Right lobe of liver (tissue), 6 donors: ENCODE data around the gene HOXD9. TPM values are rescaled to one million over a fixed set of nuclear protein-coding genes. Genes with fewer than 3 reads are reported as not detected.

Experiments used
- ATAC-seq, 4 donors: fragments of 200-7000 bp; cut with Tn5 transposase; one replicate each; pipeline ENCODE4 v1.9.1; 2020; ENCODE audit warnings: mild to moderate bottlenecking in 4 of 4, moderate library complexity in 4 of 4
- DNase-seq, 3 donors: peaks; one replicate each; pipeline ENCODE4 v3.0.0-alpha.2; 2020
- H3K27ac ChIP-seq, 3 donors: fragments of 200-600 bp; one replicate each; pipeline ENCODE4 v1.8.0; 2022
- H3K27me3 ChIP-seq, 2 donors: fragments of 200-600 bp; one replicate each; pipeline ENCODE4 v1.8.0; 2022
- H3K36me3 ChIP-seq, 4 donors: fragments of 200-600 bp; sonication (generic) in 1 of 4; one replicate each; pipeline versions ENCODE4 v1.5.1 to v1.8.0; 2017 to 2022; ENCODE audit warnings: control low read depth in 1 of 4
- H3K4me1 ChIP-seq, 4 donors: fragments of 200-600 bp; sonication (generic) in 1 of 4; one replicate each; pipeline versions ENCODE4 v1.5.1 to v1.8.0; 2017 to 2022; ENCODE audit warnings: control low read depth in 1 of 4
- H3K4me3 ChIP-seq, 3 donors: fragments of 200-600 bp; one replicate each; pipeline ENCODE4 v1.8.0; 2022
- H3K9me3 ChIP-seq, 4 donors: fragments of 200-600 bp; sonication (generic) in 1 of 4; one replicate each; pipeline versions ENCODE4 v1.5.1 to v1.8.0; 2017 to 2022; ENCODE audit warnings: control low read depth in 1 of 4
- POLR2A ChIP-seq: fragments of 450-650 bp; IDR thresholded peaks from one replicate; pipeline ENCODE4 v1.6.1; 2017; ENCODE audit warnings: antibody characterized with exemption, mild to moderate bottlenecking
- WGBS: methylation state at CpG from one replicate; pipeline ENCODE4 v1.1.6; 2018; ENCODE audit warnings: low coverage, low lambda C conversion rate; ENCODE audit not compliant: insufficient coverage; ENCODE audit errors: missing lambda C conversion rate; 5-methylcytosine and 5-hydroxymethylcytosine counted together
- intact Hi-C, 2 donors: fragments of 100-400 bp; cut with DNase I; formaldehyde crosslinking; loops; one replicate each; pipeline versions ENCODE4 v1.11.2 to v1.14.1; 2022
- total RNA-seq, 6 experiments: library from RNA; depleted of rRNA in 2 of 6; stranded (reverse); fragments of >200 nt in 2 of 6; fragmentation: NEBNext Ultra II Directional in 3 of 6; extraction: Animal tissue kit (Norgen Biotek cat#: 25700) in 3 of 6; gene quantifications; one replicate each; pipeline versions ENCODE4 v1.1.0 to v1.2.4, GENCODE V29; 2016 to 2023
- TF ChIP-seq, protein P1 (sequence below), 4 donors: fragments of 200-600 bp in 3 of 4; fragments of 450-650 bp in 1 of 4; IDR thresholded peaks; one replicate each; pipeline versions ENCODE4 v1.5.1 to v1.8.0; 2016 to 2022; ENCODE audit warnings: antibody characterized with exemption in 4 of 4, mild to moderate bottlenecking in 2 of 4
- donor health status: DM: no; HTN: yes; CAD: no.
- donor health status: DM: no; HTN: no; CAD: no.
- donor health status: DM: no; HTN: no; CAD: no.
- donor health status: DM: no; HTN: yes; CAD: no.
- donor health status: DM: no; HTN: yes; CAD: no.

Gene HOXD9
- total RNA-seq, 6 experiments from 2014 or later: 0.25 TPM; not detected in 5

DNA sequence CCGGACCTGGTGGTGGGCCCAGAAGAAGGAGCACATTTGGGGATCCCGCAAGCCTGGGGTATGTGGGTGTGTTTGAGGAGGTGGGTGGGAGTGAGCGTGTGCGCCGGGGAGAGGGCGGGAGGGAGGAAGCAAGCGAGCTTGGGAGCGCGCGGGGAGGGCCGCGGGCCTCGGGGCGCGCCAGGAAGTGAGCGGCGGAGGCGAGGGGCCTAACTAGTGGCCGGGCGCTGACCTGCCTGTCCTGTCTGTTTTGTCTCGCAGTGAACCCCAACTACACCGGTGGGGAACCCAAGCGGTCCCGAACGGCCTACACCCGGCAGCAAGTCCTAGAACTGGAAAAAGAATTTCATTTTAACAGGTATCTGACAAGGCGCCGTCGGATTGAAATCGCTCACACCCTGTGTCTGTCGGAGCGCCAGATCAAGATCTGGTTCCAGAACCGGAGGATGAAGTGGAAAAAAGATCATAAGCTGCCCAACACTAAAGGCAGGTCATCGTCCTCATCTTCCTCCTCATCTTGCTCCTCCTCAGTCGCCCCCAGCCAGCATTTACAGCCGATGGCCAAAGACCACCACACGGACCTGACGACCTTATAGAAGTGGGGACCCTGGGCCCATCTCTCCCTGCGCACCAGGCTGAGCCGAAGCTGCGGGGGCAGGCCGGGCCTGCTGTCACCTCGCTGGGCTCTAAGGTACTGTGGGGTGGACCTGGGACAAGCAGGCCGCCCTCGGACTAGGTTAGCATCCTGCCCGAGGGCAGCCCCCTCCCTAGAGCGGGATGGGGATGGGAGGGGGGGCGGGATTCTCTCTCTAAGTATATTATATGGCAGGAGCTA is 30.0 kb downstream of the HOXD9 start:
- Histone ChIP-seq H3K27me3 (peaks cover 0 to 82% of the 10 kb centered on the region in 2 donors), H3K9me3 (no peaks in the 10 kb centered on the region), H3K4me3 (no peak overlapping the region), H3K27ac (no peak overlapping the region), H3K4me1 (peaks cover 0 to 4% (median 0%) of the 10 kb centered on the region in 4 donors), H3K36me3 (no peaks in the 10 kb centered on the region)
- ATAC-seq (no peak), DNase-seq (no peak)
- 4% methylated on average over 23 of the region's 48 CpGs for WGBS
- no peak for TF ChIP-seq POLR2A
- TF ChIP-seq, protein P1, sequence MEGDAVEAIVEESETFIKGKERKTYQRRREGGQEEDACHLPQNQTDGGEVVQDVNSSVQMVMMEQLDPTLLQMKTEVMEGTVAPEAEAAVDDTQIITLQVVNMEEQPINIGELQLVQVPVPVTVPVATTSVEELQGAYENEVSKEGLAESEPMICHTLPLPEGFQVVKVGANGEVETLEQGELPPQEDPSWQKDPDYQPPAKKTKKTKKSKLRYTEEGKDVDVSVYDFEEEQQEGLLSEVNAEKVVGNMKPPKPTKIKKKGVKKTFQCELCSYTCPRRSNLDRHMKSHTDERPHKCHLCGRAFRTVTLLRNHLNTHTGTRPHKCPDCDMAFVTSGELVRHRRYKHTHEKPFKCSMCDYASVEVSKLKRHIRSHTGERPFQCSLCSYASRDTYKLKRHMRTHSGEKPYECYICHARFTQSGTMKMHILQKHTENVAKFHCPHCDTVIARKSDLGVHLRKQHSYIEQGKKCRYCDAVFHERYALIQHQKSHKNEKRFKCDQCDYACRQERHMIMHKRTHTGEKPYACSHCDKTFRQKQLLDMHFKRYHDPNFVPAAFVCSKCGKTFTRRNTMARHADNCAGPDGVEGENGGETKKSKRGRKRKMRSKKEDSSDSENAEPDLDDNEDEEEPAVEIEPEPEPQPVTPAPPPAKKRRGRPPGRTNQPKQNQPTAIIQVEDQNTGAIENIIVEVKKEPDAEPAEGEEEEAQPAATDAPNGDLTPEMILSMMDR (IDR thresholded peaks at IDR 0.05): no peak
- intact Hi-C loops: no loop called here

- peaks cover 0 to 11% (median 0%) of the 10 kb centered on the region in 4 donors for H3K4me1 ChIP-seq
- DNase-seq (no peak), ATAC-seq (no peak)
- H3K9me3 ChIP-seq: no peaks in the 10 kb centered on the region
- peaks cover 0 to 78% of the 10 kb centered on the region in 2 donors for H3K27me3 ChIP-seq
- intact Hi-C loops: no loop called here
- no peak overlapping the region for H3K4me3 ChIP-seq
- TF ChIP-seq, protein P1 (IDR thresholded peaks at IDR 0.05): no peak
- no peak for TF ChIP-seq POLR2A
- 15% methylated on average over 11 of the region's 11 CpGs for WGBS
- no peaks in the 10 kb centered on the region for H3K36me3 ChIP-seq
- no peak overlapping the region for H3K27ac ChIP-seq
Measured at GRCh38 chr2:176154576-176155252, 32.2 kb downstream of the HOXD9 start.

- no peak for DNase-seq
- H3K27me3 ChIP-seq: peaks cover 0 to 73% of the 10 kb centered on the region in 2 donors
- no peaks in the 10 kb centered on the region for H3K36me3 ChIP-seq
- H3K9me3 ChIP-seq: no peaks in the 10 kb centered on the region
- no peak overlapping the region for H3K4me3 ChIP-seq
- H3K4me1 ChIP-seq: peaks cover 0 to 19% (median 0%) of the 10 kb centered on the region in 4 donors
- ATAC-seq: no peak
- WGBS: 10% methylated on average over 6 of the region's 6 CpGs
- no peak for TF ChIP-seq POLR2A
- TF ChIP-seq, protein P1 (IDR thresholded peaks at IDR 0.05): no peak
- H3K27ac ChIP-seq: no peak overlapping the region
- intact Hi-C loops: no loop called here
Measured at GRCh38 chr2:176155356-176156044, 33.0 kb downstream of the HOXD9 start.

GRCh38 chr2:176156301-176156806 is 33.8 kb downstream of the HOXD9 start:
- Histone ChIP-seq H3K27ac (no peak overlapping the region), H3K27me3 (peaks cover 0 to 72% of the 10 kb centered on the region in 2 donors), H3K4me1 (peaks cover 0 to 20% (median 0%) of the 10 kb centered on the region in 4 donors), H3K9me3 (no peaks in the 10 kb centered on the region), H3K4me3 (no peak overlapping the region), H3K36me3 (no peaks in the 10 kb centered on the region)
- no peak for TF ChIP-seq POLR2A
- TF ChIP-seq, protein P1 (IDR thresholded peaks at IDR 0.05): no peak
- WGBS: 15% methylated on average over 5 of the region's 8 CpGs
- intact Hi-C loops: no loop called here
- ATAC-seq: no peak
- DNase-seq: no peak
